ENCODE results near the gene LAMTOR3. TPM values are rescaled to one million over a fixed set of nuclear protein-coding genes. Genes with fewer than 3 reads are reported as not detected.

The LAMTOR3 gene
- total RNA-seq, 2 donors from 2014 or later = 14.2 to 16.6 TPM

- Histone ChIP-seq H3K36me3 (replicated peaks in 1 of 2; ENCODE audit: insufficient read depth in 1 of 2, low read depth in 2 of 2) (peaks cover 0 to 1% of the 10 kb centered on the region in 2 donors), H3K4me3 (no peak overlapping the region), H3K4me1 (no peaks in the 10 kb centered on the region), H3K9me3 (no peaks in the 10 kb centered on the region), H3K27me3 (no peaks in the 10 kb centered on the region), H3K27ac (no peak overlapping the region)
- DNase-seq (no peak), ATAC-seq (no peak)
- TF ChIP-seq CTCF (IDR thresholded peaks at IDR 0.05) = no peak
- TF ChIP-seq POLR2A (IDR thresholded peaks at IDR 0.05) = no peak
- WGBS, 2 donors = 92 to 100% methylated on average over 2 of the region's 2 CpGs
- intact Hi-C loops (cut with DNase I) = no loop called here
Measured at GRCh38 chr4:99918656-99919055, 24.4 kb upstream of the LAMTOR3 start.

GRCh38 chr4:99917575-99917974, 23.3 kb upstream of the LAMTOR3 start:
- no peak overlapping the region for H3K27ac ChIP-seq
- no peaks in the 10 kb centered on the region for H3K27me3 ChIP-seq
- H3K9me3 ChIP-seq = no peaks in the 10 kb centered on the region
- H3K36me3 ChIP-seq (replicated peaks in 1 of 2; ENCODE audit: insufficient read depth in 1 of 2, low read depth in 2 of 2) = peaks cover 0 to 1% of the 10 kb centered on the region in 2 donors
- no peak for DNase-seq
- no peak overlapping the region for H3K4me3 ChIP-seq
- no peaks in the 10 kb centered on the region for H3K4me1 ChIP-seq
- ATAC-seq = no peak
- 95 to 98% methylated on average over 3 of the region's 3 CpGs for WGBS, 2 donors
- TF ChIP-seq CTCF (IDR thresholded peaks at IDR 0.05) (no peak), POLR2A (IDR thresholded peaks at IDR 0.05) (no peak)
- intact Hi-C loops (cut with DNase I) = no loop called here

GRCh38 chr4:99915449-99915848, 21.2 kb upstream of the LAMTOR3 start:
- H3K4me3 ChIP-seq = no peak overlapping the region
- no peak for DNase-seq
- WGBS, 2 donors = 82 to 90% methylated on average over 2 of the region's 2 CpGs
- H3K27me3 ChIP-seq = no peaks in the 10 kb centered on the region
- no peak for ATAC-seq
- H3K36me3 ChIP-seq (replicated peaks in 1 of 2; ENCODE audit: insufficient read depth in 1 of 2, low read depth in 2 of 2) = peaks cover 0 to 1% of the 10 kb centered on the region in 2 donors
- intact Hi-C loops (cut with DNase I) = no loop called here
- TF ChIP-seq POLR2A (IDR thresholded peaks at IDR 0.05) (no peak), CTCF (IDR thresholded peaks at IDR 0.05) (no peak)
- H3K4me1 ChIP-seq = no peaks in the 10 kb centered on the region
- no peaks in the 10 kb centered on the region for H3K9me3 ChIP-seq
- no peak overlapping the region for H3K27ac ChIP-seq

- peak overlapping the region in 3 of 4 donors; percentile 74 to 87 (median 79) for H3K27ac ChIP-seq
- H3K9me3 ChIP-seq = no peaks in the 10 kb centered on the region
- TF ChIP-seq CTCF (IDR thresholded peaks at IDR 0.05) (no peak), POLR2A (IDR thresholded peaks at IDR 0.05) (no peak)
- H3K4me1 ChIP-seq = peaks cover 32% of the 10 kb centered on the region
- no peaks in the 10 kb centered on the region for H3K27me3 ChIP-seq
- ATAC-seq (no peak), DNase-seq (peak in 1 of 4 donors; percentile 14)
- intact Hi-C loops (cut with DNase I) = no loop called here
- no peaks in the 10 kb centered on the region for H3K36me3 ChIP-seq (replicated peaks in 1 of 2; ENCODE audit: insufficient read depth in 1 of 2, low read depth in 2 of 2)
- H3K4me3 ChIP-seq = no peak overlapping the region
- WGBS, 2 donors = 87 to 89% methylated on average over 16 of the region's 16 CpGs
Measured at GRCh38 chr4:99894998-99895397, 771 bp upstream of the LAMTOR3 start.

- intact Hi-C loops (cut with DNase I) = no loop called here
- peak overlapping the region; percentile 68 to 94 for H3K4me3 ChIP-seq
- ATAC-seq = no peak
- no peak for TF ChIP-seq POLR2A (IDR thresholded peaks at IDR 0.05)
- no peak for TF ChIP-seq CTCF (IDR thresholded peaks at IDR 0.05)
- H3K27me3 ChIP-seq = no peaks in the 10 kb centered on the region
- H3K4me1 ChIP-seq = peaks cover 32% of the 10 kb centered on the region
- peak overlapping the region; percentile 71 to 87 (median 76) for H3K27ac ChIP-seq
- DNase-seq = no peak
- H3K9me3 ChIP-seq = no peaks in the 10 kb centered on the region
- WGBS, 2 donors = 0 to 1% methylated on average over 11 to 12 of the region's 12 CpGs
- no peaks in the 10 kb centered on the region for H3K36me3 ChIP-seq (replicated peaks in 1 of 2; ENCODE audit: insufficient read depth in 1 of 2, low read depth in 2 of 2)
Measured at GRCh38 chr4:99893839-99894160, 427 bp downstream of the LAMTOR3 start.

Data from body of pancreas (tissue), 4 donors.